PFSK-1 (cell line): Measurements from ENCODE around the gene USH1G.

ENCODE experiments used
- FOXP2 ChIP-seq: optimal IDR thresholded peaks from 2 replicates; pipeline ENCODE3; 2011; ENCODE audit warnings: borderline replicate concordance, control low read depth, inconsistent platforms; ENCODE audit not compliant: insufficient read depth; ENCODE audit errors: extremely low read length, extremely low read depth
- POLR2AphosphoS5 ChIP-seq: IDR thresholded peaks from 2 replicates; pipeline ENCODE4 v1.6.1; 2012; ENCODE audit warnings: low read depth, mild to moderate bottlenecking, control low read depth, low read length, moderate library complexity
- REST ChIP-seq, 2 experiments: IDR thresholded peaks; 2 replicates each; pipeline versions ENCODE4 v1.6.1 to v1.8.0; 2011 to 2012; ENCODE audit warnings: low read depth in 2 of 2, low read length in 2 of 2, control low read depth in 1 of 2, inconsistent platforms in 1 of 2, mild to moderate bottlenecking in 1 of 2, moderate library complexity in 1 of 2; ENCODE audit not compliant: insufficient read depth in 1 of 2
- SIN3A ChIP-seq: IDR thresholded peaks from 2 replicates; pipeline ENCODE4 v1.6.1; 2012; ENCODE audit warnings: mild to moderate bottlenecking, low read length, moderate library complexity, borderline replicate concordance; ENCODE audit not compliant: insufficient read depth
- TAF1 ChIP-seq: IDR thresholded peaks from 2 replicates; pipeline ENCODE4 v1.6.1; 2012; ENCODE audit warnings: low read length, control low read depth, borderline replicate concordance; ENCODE audit not compliant: insufficient read depth

The USH1G gene

GRCh38 chr17:74888469-74888868, 34.6 kb downstream of the USH1G start:
- TF ChIP-seq REST (IDR thresholded peaks at IDR 0.05; ENCODE audit: insufficient read depth in 1 of 2, low read depth in 2 of 2, low read length in 2 of 2) (no peak), FOXP2 (no peak), POLR2AphosphoS5 (no peak), TAF1 (no peak), SIN3A (no peak)

- TF ChIP-seq POLR2AphosphoS5 (no peak), REST (IDR thresholded peaks at IDR 0.05; ENCODE audit: insufficient read depth in 1 of 2, low read depth in 2 of 2, low read length in 2 of 2) (no peak), FOXP2 (no peak), TAF1 (no peak), SIN3A (no peak)
Measured at GRCh38 chr17:74883241-74883745, 39.8 kb downstream of the USH1G start.

- TF ChIP-seq REST (IDR thresholded peaks at IDR 0.05; ENCODE audit: insufficient read depth in 1 of 2, low read depth in 2 of 2, low read length in 2 of 2) (no peak), SIN3A (no peak), POLR2AphosphoS5 (no peak), FOXP2 (no peak), TAF1 (no peak)
Measured at GRCh38 chr17:74882517-74883240, 40.4 kb downstream of the USH1G start.

- TF ChIP-seq TAF1 (no peak), FOXP2 (no peak), POLR2AphosphoS5 (no peak), REST (IDR thresholded peaks at IDR 0.05; ENCODE audit: insufficient read depth in 1 of 2, low read depth in 2 of 2, low read length in 2 of 2) (no peak), SIN3A (no peak)
Measured at GRCh38 chr17:74881073-74881472, 42.0 kb downstream of the USH1G start.
